ENCODE measurements around the gene VWA5B1.

VWA5B1 gene

DNA sequence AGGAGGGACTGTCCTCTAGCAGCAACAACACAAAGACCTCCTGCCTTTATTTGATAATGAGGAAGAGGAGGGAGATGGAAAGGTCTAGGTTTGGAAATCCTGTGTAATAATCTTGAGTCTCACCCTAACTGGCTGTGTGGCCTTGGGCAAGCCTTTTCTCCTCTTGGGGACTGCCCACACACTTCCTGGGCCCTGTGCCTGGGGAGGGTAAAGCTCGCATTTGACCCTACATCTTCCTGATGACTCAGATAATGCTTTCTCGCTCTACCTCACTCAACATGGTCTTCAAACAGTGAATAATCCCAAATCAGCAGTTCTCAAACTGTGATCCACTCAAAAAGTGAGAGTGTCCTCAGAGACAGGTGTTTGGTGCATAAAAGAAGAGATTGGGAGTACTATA is 81.2 kb downstream of the VWA5B1 start:
- DNase-seq: no peak

DNA sequence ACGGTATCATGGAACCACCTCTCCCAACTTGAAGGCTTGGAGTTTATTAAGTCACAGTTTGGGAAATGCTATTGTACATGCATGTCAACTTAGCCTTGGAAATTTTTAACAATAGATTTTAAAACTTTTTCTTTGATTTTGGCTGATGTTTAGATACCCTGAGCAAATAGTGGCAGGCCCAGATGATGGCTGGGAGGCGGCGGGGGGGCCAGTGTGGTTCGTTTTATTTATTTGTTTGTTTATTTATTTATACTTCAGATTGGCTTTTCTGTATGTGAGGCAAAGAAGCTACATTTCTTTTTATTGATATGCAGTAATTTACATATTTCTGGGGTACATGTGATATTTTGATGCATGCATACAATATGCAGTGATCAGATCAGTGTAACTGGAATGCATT is 82.0 kb downstream of the VWA5B1 start:
- no peak for DNase-seq

GRCh38 chr1:20373286-20373685 is 82.6 kb downstream of the VWA5B1 start:
- no peak for DNase-seq

GRCh38 chr1:20373764-20374163 is 83.1 kb downstream of the VWA5B1 start:
- no peak for DNase-seq

DNA sequence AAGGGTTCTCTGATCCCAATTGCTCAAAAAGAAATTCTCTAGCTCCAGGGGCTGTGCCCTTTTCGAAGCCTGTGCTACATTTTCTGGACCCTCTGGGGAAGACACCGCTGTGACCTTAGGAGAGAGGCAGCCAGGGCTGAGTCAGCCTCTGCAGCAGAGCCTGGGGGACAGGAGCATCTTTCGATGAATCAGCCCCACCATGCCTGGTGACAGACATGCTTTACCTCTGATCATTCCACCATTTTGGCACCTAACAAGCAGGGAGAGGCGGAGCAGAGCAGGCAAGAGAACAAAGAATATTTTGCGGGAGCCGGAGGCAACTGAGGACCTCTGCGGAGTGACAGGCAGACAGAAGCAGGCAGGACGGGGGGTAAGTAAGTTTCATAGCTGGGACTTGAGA is 84.9 kb downstream of the VWA5B1 start:
- no peak for DNase-seq

DNA sequence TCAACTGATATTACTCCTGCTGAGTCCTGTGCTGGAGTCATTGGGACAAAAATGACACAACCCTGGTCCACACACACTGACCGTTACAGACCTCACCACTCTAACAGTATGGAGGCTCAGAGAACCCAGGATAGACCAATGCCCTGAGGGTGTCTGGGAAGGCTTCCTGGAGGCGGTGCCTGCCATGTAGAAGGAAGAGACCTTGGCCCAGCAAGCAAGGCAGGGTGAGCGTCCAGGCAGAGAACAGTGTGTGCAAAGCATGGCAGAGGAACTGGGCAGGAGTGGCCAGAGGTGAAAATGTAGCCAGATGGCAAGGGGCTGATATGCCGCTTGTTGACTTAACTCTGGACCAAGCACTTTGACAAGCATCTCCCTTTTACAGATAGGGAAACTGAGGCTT is 85.5 kb downstream of the VWA5B1 start:
- DNase-seq: no peak

- no peak for DNase-seq
Observed at GRCh38 chr1:20376880-20377494, 86.3 kb downstream of the VWA5B1 start.

DNA sequence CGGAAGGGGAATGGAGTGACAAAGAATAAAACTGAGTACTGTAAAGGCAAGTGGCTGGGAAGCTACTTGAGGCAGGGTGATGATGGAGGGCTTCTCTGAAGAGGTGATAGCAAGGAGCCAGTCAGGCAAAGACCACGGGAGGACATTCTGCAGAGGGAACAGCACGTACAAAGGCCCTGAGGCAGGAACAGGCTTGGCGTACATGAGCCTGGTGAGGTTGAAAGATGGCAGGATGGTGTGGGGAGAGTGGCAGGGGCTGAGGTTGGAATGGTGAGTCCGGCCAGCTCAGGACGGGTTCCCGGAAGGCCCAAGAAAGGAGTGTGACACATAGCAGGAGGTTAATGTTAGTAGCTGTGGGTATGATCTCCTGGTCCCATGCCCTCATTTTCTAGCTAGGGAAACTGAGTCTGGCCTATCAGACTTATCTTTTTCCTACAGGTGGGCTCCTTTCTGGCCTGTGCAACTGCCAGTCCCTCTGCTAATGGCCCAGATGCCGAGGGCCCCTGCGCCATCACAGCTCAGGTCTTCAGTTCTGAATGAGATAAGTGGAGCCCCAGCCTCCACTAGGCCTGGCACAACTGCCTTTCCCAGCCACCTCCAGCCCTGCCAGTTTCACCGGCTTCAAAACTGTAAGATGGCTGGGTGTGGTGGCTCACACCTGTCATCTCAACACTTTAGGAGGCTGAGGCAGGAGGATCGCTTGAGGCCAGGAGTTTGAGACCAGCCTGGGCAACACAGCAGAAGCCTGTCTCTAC is 87.0 kb downstream of the VWA5B1 start:
- DNase-seq: no peak

GRCh38 chr1:20379075-20379474 is 88.4 kb downstream of the VWA5B1 start:
- DNase-seq: no peak

- DNase-seq: no peak
Observed at GRCh38 chr1:20380175-20380574, 89.5 kb downstream of the VWA5B1 start.

DNA sequence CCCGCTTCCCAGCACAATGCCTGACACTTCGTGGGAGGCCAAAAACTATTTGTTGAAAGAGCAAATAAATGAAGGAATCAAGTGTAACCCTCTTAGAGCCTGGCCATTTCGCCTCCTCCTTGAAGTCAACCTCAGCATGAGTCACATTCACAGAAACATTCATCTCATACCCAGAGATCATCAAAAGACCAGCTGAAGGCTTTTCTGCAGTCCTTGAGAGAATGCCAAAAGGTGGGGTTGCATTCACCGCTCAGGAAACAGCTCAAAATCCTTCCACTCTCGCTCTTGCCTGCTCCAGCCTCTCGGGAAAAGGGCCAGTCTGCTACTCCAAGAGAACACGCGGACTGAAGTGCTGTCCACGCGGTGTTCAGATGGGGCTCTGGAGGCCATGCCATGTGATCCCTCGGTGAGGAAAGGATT is 90.0 kb downstream of the VWA5B1 start:
- no peak for DNase-seq

GRCh38 chr1:20381045-20381641 is 90.5 kb downstream of the VWA5B1 start:
- DNase-seq: no peak

DNA sequence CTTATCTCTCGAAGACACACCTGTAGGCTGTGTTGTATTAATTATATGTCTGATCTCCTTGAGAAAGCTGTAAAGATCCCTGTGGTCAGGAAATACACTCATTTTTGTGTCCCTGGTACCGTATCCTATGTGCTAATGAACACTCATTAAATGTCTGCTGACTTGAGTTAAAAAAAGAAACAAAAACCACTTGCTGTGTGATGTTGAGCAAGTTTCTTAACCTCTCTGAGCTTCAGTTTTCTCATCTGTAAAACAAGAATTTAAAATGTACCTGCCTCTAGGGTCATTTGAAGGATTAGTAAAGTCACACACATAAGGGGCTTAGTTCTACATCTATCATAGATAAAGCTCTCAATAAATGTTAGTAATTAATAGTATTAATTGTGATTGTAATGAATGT is 91.3 kb downstream of the VWA5B1 start:
- DNase-seq: no peak

DNA sequence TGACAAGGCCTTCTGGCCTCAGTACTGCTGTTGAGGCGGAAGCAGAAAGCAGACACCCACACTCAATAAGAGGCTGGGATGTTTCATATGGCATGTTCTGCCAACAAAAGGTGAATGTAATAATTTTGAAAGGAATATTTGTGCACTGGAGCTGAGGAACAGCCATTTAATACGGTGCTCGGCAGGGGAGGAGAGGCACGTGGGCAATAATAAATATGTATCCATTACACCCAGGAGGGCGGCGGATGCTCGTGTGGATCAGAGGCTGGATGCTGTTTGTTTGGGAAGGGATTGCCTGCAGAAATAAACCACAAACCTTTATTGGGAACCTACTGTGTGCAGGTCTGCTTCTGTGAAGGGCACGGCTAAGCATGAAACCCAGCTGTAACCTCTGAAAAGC is 92.0 kb downstream of the VWA5B1 start:
- no peak for DNase-seq

DNA sequence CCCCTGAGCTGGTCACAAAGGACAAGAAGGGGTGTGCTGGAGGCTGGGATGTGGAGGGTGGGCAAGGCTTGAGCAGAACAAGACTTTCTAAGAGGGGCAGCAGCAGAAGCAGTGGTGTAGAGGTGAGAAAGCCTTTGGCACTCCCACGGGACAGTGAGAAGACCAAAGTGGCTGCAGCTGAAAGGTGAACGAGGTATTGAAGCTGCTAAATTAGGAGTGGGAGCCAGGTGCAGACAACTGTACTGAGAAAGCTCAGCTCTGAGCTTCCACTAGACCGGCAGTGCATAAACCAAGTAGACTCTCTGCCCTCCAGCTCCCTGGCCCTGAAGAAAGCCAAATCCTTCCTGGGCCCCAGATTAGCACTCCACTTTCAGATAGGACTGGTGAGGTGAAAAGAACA is 93.0 kb downstream of the VWA5B1 start:
- no peak for DNase-seq

- no peak for DNase-seq
Observed at GRCh38 chr1:20385630-20386029, 95.0 kb downstream of the VWA5B1 start.

DNA sequence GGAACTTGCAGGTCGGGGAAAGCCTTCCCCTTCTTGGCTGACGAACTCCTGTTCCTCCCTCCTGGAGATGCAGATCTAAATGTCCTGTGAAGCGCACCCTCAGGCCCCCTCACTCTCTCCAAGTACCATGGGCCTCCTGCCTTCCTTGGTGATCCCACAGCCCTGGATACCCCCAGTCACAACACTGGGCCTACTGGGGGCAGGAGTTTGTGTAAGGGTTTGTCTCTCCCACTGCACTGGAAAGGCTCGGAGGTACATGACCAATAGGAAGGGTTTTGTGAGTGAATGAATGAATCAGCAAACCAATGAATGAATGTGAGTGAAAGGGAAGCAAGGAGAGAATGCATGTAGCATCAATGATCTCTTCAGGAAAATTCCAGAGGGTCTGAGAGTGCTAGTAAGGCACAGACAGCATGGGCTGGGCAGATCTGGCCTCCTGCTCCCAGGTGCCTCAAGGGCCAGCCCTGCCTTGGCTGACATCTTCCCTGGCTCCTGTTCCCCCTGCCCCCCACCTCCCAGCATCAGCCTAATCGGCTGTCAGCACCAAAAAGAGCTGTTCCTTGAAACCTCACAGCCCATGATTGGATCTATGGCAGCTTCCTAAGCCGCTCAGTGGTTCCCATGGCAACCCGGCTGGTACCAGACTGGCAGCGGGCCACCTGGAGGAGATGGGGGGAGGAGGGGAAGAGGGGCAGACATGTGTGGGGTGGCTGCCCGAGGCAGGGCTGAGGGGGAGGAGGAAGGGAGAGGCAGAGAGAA is 95.8 kb downstream of the VWA5B1 start:
- DNase-seq: no peak

DNA sequence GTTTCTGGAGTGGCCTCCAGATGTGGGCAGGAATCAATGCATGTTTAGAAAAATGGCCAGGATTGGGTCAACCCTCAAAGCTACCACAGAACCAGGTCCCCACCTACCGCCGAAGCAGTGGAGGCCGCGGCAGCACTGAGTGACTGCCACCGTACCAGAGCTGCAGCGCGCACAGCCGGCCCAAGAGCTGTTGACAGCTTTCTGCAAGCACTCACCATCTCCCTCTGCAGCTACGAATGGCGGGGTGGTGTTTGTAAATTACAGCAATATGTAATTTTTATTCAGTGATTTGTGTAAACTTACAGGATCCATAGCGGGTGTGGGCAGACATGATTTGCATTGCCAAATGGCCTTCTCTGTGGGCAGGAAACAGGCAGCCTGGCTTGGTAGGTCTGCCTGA is 98.9 kb downstream of the VWA5B1 start:
- no peak for DNase-seq

GRCh38 chr1:20390589-20391331 is 100.1 kb downstream of the VWA5B1 start:
- no peak for DNase-seq

DNA sequence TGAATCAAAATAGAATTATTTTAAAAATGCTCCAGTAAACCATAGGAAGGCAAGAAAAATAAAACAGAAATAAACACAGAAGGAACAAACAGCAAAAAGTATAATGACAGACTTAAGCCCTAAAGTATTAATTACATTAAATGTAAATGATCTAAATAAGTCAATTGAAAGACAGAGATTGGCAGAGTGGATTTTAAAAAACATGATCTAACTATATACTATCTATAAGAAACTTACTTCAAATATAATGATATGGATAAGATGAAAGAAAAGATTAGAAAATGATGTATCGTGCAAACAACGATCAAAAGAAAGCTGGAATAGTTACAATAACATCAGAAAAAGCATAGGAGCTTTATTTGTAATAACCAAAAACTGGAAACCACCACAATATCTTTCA is 104.6 kb downstream of the VWA5B1 start:
- no peak for DNase-seq

GRCh38 chr1:20398744-20399143 is 108.1 kb downstream of the VWA5B1 start:
- DNase-seq: no peak

DNA sequence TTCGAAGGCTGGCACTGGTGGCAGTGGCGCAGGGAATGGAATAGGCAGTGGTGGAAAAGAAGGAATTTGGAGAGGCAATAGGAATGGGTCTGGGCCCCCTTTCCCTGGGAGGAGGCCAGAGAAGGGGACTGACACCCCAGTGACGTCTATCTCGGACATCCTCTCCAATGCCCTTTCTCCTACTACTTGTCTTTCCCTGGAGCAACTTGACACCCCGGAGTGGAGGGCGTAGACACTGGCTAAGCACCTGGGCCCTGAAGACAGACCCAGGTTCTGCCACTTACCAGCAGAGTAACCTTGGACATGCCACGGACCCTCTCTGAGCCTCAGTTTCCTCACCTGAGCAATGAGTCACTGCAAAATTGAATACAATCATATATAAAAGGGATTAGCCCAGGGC is 108.5 kb downstream of the VWA5B1 start:
- DNase-seq: no peak

GRCh38 chr1:20399606-20400180 is 109.0 kb downstream of the VWA5B1 start:
- no peak for DNase-seq
